GM18951 (cell line): ENCODE measurements around the gene MAPK11.
A peak's percentile ranks its signal among the peaks of the same experiment; 100 is the strongest.

ENCODE experiments used
- POLR2A ChIP-seq: IDR thresholded peaks from 4 replicates; pipeline ENCODE4 v1.6.1; 2011; ENCODE audit warnings: mild to moderate bottlenecking; ENCODE audit not compliant: insufficient read length, insufficient read depth; ENCODE audit errors: extremely low read depth
- in situ Hi-C: fragments of 300-500 bp; cut with MboI; formaldehyde crosslinking; loops from one replicate; pipeline ENCODE4 v1.12.0; 2022; ENCODE audit warnings: low sequenced_read_pairs, mixed read lengths, inconsistent platforms; ENCODE audit not compliant: unreplicated experiment

MAPK11 gene

GRCh38 chr22:50261615-50262459 is 8.3 kb downstream of the MAPK11 start, which contains the start of gene MAPK12:
Gene MAPK12, minus strand, starts transcription at chr22:50261683. Its CDS starts 174 bp downstream, at chr22:50261509.
- peak; percentile 13 for TF ChIP-seq POLR2A
- in situ Hi-C loops, result no loop called here

- TF ChIP-seq POLR2A, result peak; percentile 42
- in situ Hi-C loops, result no loop called here
Observed at GRCh38 chr22:50260801-50261614, 9.2 kb downstream of the MAPK11 start.

GRCh38 chr22:50260434-50260800 is 9.8 kb downstream of the MAPK11 start:
- TF ChIP-seq POLR2A, result no peak
- in situ Hi-C loops, result no loop called here

- no peak for TF ChIP-seq POLR2A
- in situ Hi-C loops, result no loop called here
Observed at GRCh38 chr22:50259302-50259701, 10.9 kb downstream of the MAPK11 start.

GRCh38 chr22:50258361-50259292 is 11.6 kb downstream of the MAPK11 start:
- in situ Hi-C loops, result no loop called here
- no peak for TF ChIP-seq POLR2A

GRCh38 chr22:50257451-50258360 is 12.5 kb downstream of the MAPK11 start:
- TF ChIP-seq POLR2A, result no peak
- in situ Hi-C loops, result no loop called here

GRCh38 chr22:50257041-50257440 is 13.1 kb downstream of the MAPK11 start:
- in situ Hi-C loops, result no loop called here
- no peak for TF ChIP-seq POLR2A

GRCh38 chr22:50256258-50256862 is 13.8 kb downstream of the MAPK11 start:
- no peak for TF ChIP-seq POLR2A
- in situ Hi-C loops, result no loop called here

- no peak for TF ChIP-seq POLR2A
- in situ Hi-C loops, result no loop called here
Observed at GRCh38 chr22:50255607-50256006, 14.6 kb downstream of the MAPK11 start.

- TF ChIP-seq POLR2A, result no peak
- in situ Hi-C loops, result no loop called here
Observed at GRCh38 chr22:50255099-50255498, 15.1 kb downstream of the MAPK11 start.

GRCh38 chr22:50253941-50254340 is 16.2 kb downstream of the MAPK11 start:
- in situ Hi-C loops, result no loop called here
- TF ChIP-seq POLR2A, result no peak
